Erythroblast (primary cell): Measurements from ENCODE around the gene STK17A.
"Not testable (repeated sequence)": the region's sequence is repeated elsewhere in the genome, so short reads cannot be mapped to it uniquely, and the experiment has no call there.

Experiments used
- DNase-seq, 2 experiments: peaks; one replicate each; lab custom pipeline; 2025; lab: John Stamatoyannopoulos, UW
- GATA1 ChIP-seq: IDR thresholded peaks from 2 replicates; pipeline ENCODE4 v1.6.1; 2011; ENCODE audit warnings: low read depth, mild to moderate bottlenecking, control low read depth, low read length, moderate library complexity
- POLR2A ChIP-seq: IDR thresholded peaks from 2 replicates; pipeline ENCODE4 v1.6.1; 2011; ENCODE audit warnings: mild to moderate bottlenecking, low read length

STK17A gene

GRCh38 chr7:43594020-43594419 is 11.1 kb downstream of the STK17A start:
- TF ChIP-seq POLR2A (no peak), GATA1 (no peak)
- no peak for DNase-seq

- DNase-seq, result not testable (repeated sequence)
These were observed 13.5 kb downstream of the STK17A start for GRCh38 chr7:43596426-43596825.

- TF ChIP-seq GATA1 (no peak), POLR2A (no peak)
- DNase-seq, result no peak
These were observed 17.1 kb downstream of the STK17A start for GRCh38 chr7:43600056-43600455.

- DNase-seq, result no peak
- TF ChIP-seq GATA1 (no peak), POLR2A (no peak)
These were observed 19.3 kb downstream of the STK17A start for GRCh38 chr7:43602256-43602655.

- TF ChIP-seq GATA1, result no peak
- no peak for TF ChIP-seq POLR2A
- DNase-seq, result no peak
These were observed 21.3 kb downstream of the STK17A start for GRCh38 chr7:43604251-43604650.

GRCh38 chr7:43609097-43609496 is 26.2 kb downstream of the STK17A start:
- no peak for DNase-seq
- TF ChIP-seq GATA1 (no peak), POLR2A (no peak)

GRCh38 chr7:43612128-43612527 is 29.2 kb downstream of the STK17A start:
- TF ChIP-seq POLR2A (no peak), GATA1 (no peak)
- no peak for DNase-seq

- no peak for DNase-seq
These were observed 30.0 kb downstream of the STK17A start for GRCh38 chr7:43612599-43613589.

GRCh38 chr7:43615558-43616145 is 32.7 kb downstream of the STK17A start:
- no peak for TF ChIP-seq POLR2A
- TF ChIP-seq GATA1, result no peak
- no peak for DNase-seq

More at GRCh38 chr7:43612599-43613589, 30.0 kb downstream of the STK17A start:
- TF ChIP-seq GATA1, result no peak
- no peak for TF ChIP-seq POLR2A

GRCh38 chr7:43616977-43617376 is 34.1 kb downstream of the STK17A start:
- TF ChIP-seq GATA1 (no peak), POLR2A (no peak)
- DNase-seq, result no peak

- TF ChIP-seq GATA1 (no peak), POLR2A (no peak)
- no peak for DNase-seq
These were observed 35.2 kb downstream of the STK17A start for GRCh38 chr7:43618073-43618472.

GRCh38 chr7:43619213-43620012 is 36.5 kb downstream of the STK17A start:
- DNase-seq, result no peak
- TF ChIP-seq POLR2A, result no peak
- TF ChIP-seq GATA1, result no peak

GRCh38 chr7:43621729-43622448 is 39.0 kb downstream of the STK17A start:
- no peak for DNase-seq
- TF ChIP-seq POLR2A (no peak), GATA1 (no peak)

- no peak for TF ChIP-seq POLR2A
- DNase-seq, result no peak
These were observed 41.2 kb downstream of the STK17A start for GRCh38 chr7:43624156-43624555.
